ENCODE measurements around the gene ANKS1B. TPM values are rescaled to one million over a fixed set of nuclear protein-coding genes. Genes with fewer than 3 reads are reported as not detected.

Gene ANKS1B
- total RNA-seq, 4 donors from 2014 or later = 14.0 to 38.4 (median 28.6) TPM

- Histone ChIP-seq H3K27ac (no peak overlapping the region), H3K27me3 (no peaks in the 10 kb centered on the region), H3K9me3 (peaks cover 0 to 14% (median 0%) of the 10 kb centered on the region in 4 donors), H3K4me1 (no peaks in the 10 kb centered on the region), H3K4me3 (no peak overlapping the region), H3K36me3 (no peaks in the 10 kb centered on the region)
- TF ChIP-seq POLR2A (IDR thresholded peaks at IDR 0.05) = no peak
- TF ChIP-seq CTCF (IDR thresholded peaks at IDR 0.05) = no peak
- no peak for TF ChIP-seq EP300 (IDR thresholded peaks at IDR 0.05)
- WGBS, 2 donors = 92 to 93% methylated on average over 3 of the region's 3 CpGs
- DNase-seq (ENCODE audit: low spot score in 2 of 2) = no peak
These were observed 463.1 kb downstream of the ANKS1B start for GRCh38 chr12:99521664-99522063.

GRCh38 chr12:99513066-99513465, 471.7 kb downstream of the ANKS1B start:
- Histone ChIP-seq H3K27ac (no peak overlapping the region), H3K27me3 (no peaks in the 10 kb centered on the region), H3K9me3 (peaks cover 0 to 40% (median 2%) of the 10 kb centered on the region in 4 donors), H3K4me1 (no peaks in the 10 kb centered on the region), H3K4me3 (no peak overlapping the region), H3K36me3 (no peaks in the 10 kb centered on the region)
- WGBS, 2 donors = 87 to 93% methylated on average over 2 of the region's 2 CpGs
- no peak for DNase-seq (ENCODE audit: low spot score in 2 of 2)
- TF ChIP-seq EP300 (IDR thresholded peaks at IDR 0.05) (no peak), POLR2A (IDR thresholded peaks at IDR 0.05) (no peak), CTCF (IDR thresholded peaks at IDR 0.05) (no peak)

GRCh38 chr12:99505805-99506204, 478.9 kb downstream of the ANKS1B start:
- TF ChIP-seq CTCF (IDR thresholded peaks at IDR 0.05) = no peak
- no peak for DNase-seq (ENCODE audit: low spot score in 2 of 2)
- no peak overlapping the region for H3K27ac ChIP-seq
- peaks cover 0 to 9% (median 0%) of the 10 kb centered on the region in 4 donors for H3K9me3 ChIP-seq
- H3K36me3 ChIP-seq = peaks cover 0 to 6% (median 0%) of the 10 kb centered on the region in 3 donors
- no peaks in the 10 kb centered on the region for H3K27me3 ChIP-seq
- 87 to 92% methylated on average over 3 of the region's 3 CpGs for WGBS, 2 donors
- H3K4me3 ChIP-seq = no peak overlapping the region
- no peaks in the 10 kb centered on the region for H3K4me1 ChIP-seq

- no peak for DNase-seq (ENCODE audit: low spot score in 2 of 2)
- no peak for TF ChIP-seq EP300 (IDR thresholded peaks at IDR 0.05)
- no peak for TF ChIP-seq CTCF (IDR thresholded peaks at IDR 0.05)
- no peak for TF ChIP-seq POLR2A (IDR thresholded peaks at IDR 0.05)
- Histone ChIP-seq H3K4me3 (no peak overlapping the region), H3K36me3 (peaks cover 0 to 6% (median 0%) of the 10 kb centered on the region in 3 donors), H3K9me3 (peaks cover 0 to 4% (median 0%) of the 10 kb centered on the region in 4 donors), H3K27me3 (no peaks in the 10 kb centered on the region), H3K27ac (no peak overlapping the region), H3K4me1 (no peaks in the 10 kb centered on the region)
- WGBS, 2 donors = 86 to 91% methylated on average over 3 of the region's 3 CpGs
These were observed 486.0 kb downstream of the ANKS1B start for GRCh38 chr12:99498756-99499155.

GRCh38 chr12:99495799-99496198, 488.9 kb downstream of the ANKS1B start:
- Histone ChIP-seq H3K4me3 (no peak overlapping the region), H3K27me3 (no peaks in the 10 kb centered on the region), H3K36me3 (no peaks in the 10 kb centered on the region), H3K4me1 (no peaks in the 10 kb centered on the region), H3K9me3 (peaks cover 0 to 10% (median 0%) of the 10 kb centered on the region in 4 donors), H3K27ac (no peak overlapping the region)
- TF ChIP-seq EP300 (IDR thresholded peaks at IDR 0.05) = no peak
- TF ChIP-seq POLR2A (IDR thresholded peaks at IDR 0.05) = no peak
- no peak for TF ChIP-seq CTCF (IDR thresholded peaks at IDR 0.05)
- no peak for DNase-seq (ENCODE audit: low spot score in 2 of 2)
- 83 to 97% methylated on average over 1 of the region's 1 CpG for WGBS, 2 donors
